AG09309 (cell line): Measurements from ENCODE around the gene LRRC28.

Experiments
- DNase-seq: peaks from one replicate; pipeline ENCODE4 v3.0.0-alpha.2; 2010; ENCODE audit warnings: low read depth
- H3K4me3 ChIP-seq: 2 replicates; pipeline ENCODE4 v1.5.1; 2011; ENCODE audit warnings: mild to moderate bottlenecking, low read depth, low read length, moderate library complexity; ENCODE audit not compliant: control insufficient read depth
- CTCF ChIP-seq: IDR thresholded peaks from 2 replicates; pipeline ENCODE4 v1.5.1; 2011; ENCODE audit warnings: mild to moderate bottlenecking, low read depth, low read length, inconsistent platforms; ENCODE audit not compliant: insufficient read depth, control insufficient read depth; ENCODE audit errors: missing control alignments

LRRC28 gene

GRCh38 chr15:99438691-99439523 lies 187.6 kb downstream of the LRRC28 start:
- TF ChIP-seq CTCF = no peak
- no peak for DNase-seq
- H3K4me3 ChIP-seq = peak overlapping the region; percentile 10

DNA sequence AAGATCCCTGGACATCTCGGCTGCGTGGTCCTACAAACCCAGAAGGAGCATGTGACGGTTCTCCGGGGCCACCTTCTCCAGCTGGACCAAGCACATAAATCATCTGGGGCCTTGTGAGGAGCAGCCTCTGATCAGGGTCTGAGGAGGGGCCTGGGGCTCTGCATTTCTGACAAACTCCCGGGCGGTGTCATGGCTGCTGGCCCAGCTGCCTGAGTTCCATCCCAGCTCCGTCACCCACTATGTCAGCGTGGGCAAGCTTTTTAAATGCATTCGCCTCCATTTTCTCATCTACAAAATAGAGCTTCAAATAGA lies 188.2 kb downstream of the LRRC28 start:
- H3K4me3 ChIP-seq = no peak overlapping the region
- no peak for TF ChIP-seq CTCF
- DNase-seq = no peak

GRCh38 chr15:99440029-99440428 lies 188.7 kb downstream of the LRRC28 start:
- H3K4me3 ChIP-seq = no peak overlapping the region
- DNase-seq = no peak
- no peak for TF ChIP-seq CTCF
